SK-N-SH treated with all-trans-retinoic acid at 6 μM for 48 hours (cell line): Measurements from ENCODE around the gene KCNIP4.

Experiments used
- BACH2 ChIP-seq: fragments of 250-450 bp; sonication (Bioruptor Pico); IDR thresholded peaks from 2 replicates; pipeline ENCODE4 v1.9.0; 2021; ENCODE audit warnings: mild to moderate bottlenecking, borderline replicate concordance
- ESRRG ChIP-seq: fragments of 250-450 bp; sonication (Bioruptor Pico); IDR thresholded peaks from 2 replicates; pipeline ENCODE4 v1.6.1; 2021; ENCODE audit warnings: mild to moderate bottlenecking
- GLIS3 ChIP-seq: fragments of 250-450 bp; sonication (Bioruptor Pico); IDR thresholded peaks from 2 replicates; pipeline ENCODE4 v1.5.0; 2020; ENCODE audit warnings: mild to moderate bottlenecking, moderate library complexity
- TOX ChIP-seq: fragments of 250-450 bp; sonication (Bioruptor Pico); IDR thresholded peaks from 2 replicates; pipeline ENCODE4 v1.8.0; 2021; ENCODE audit warnings: mild to moderate bottlenecking, moderate library complexity, borderline replicate concordance
- ZFP3 ChIP-seq: fragments of 250-450 bp; sonication (Bioruptor Pico); IDR thresholded peaks from 2 replicates; pipeline ENCODE4 v1.5.0; 2020; ENCODE audit warnings: mild to moderate bottlenecking, moderate library complexity
- ZFP30 ChIP-seq: fragments of 450-650 bp; formaldehyde crosslinking; IDR thresholded peaks from 2 replicates; pipeline ENCODE4 v1.5.0; 2022; ENCODE audit warnings: mild to moderate bottlenecking, moderate library complexity
- TF ChIP-seq, protein P1 (sequence below): fragments of 250-450 bp; sonication (Bioruptor Pico); IDR thresholded peaks from 2 replicates; pipeline ENCODE4 v1.8.0; 2020; ENCODE audit warnings: mild to moderate bottlenecking, moderate library complexity, borderline replicate concordance

DNA sequence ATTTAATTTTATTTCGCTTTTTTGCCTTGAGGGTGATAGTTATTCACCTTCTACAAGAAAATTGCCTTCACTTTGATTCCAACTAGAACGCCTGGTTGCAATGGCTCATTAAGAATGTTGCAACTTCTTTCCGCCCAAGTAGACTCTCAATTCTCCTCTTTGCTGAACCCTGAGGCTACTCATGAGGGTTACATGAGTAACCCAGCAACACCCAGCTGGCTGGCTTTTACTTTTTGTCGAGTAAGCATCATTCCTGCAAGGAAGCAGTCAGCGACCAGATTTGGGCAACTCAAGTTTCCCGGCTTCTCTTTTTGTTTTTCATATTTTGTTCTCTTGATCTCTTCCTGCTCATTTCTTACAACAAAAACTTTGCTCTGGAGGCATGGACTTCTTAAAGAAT lies 752.9 kb downstream of the KCNIP4 start:
- TF ChIP-seq GLIS3 (CRISPR knock-in tag): no peak
- TF ChIP-seq, protein P1, sequence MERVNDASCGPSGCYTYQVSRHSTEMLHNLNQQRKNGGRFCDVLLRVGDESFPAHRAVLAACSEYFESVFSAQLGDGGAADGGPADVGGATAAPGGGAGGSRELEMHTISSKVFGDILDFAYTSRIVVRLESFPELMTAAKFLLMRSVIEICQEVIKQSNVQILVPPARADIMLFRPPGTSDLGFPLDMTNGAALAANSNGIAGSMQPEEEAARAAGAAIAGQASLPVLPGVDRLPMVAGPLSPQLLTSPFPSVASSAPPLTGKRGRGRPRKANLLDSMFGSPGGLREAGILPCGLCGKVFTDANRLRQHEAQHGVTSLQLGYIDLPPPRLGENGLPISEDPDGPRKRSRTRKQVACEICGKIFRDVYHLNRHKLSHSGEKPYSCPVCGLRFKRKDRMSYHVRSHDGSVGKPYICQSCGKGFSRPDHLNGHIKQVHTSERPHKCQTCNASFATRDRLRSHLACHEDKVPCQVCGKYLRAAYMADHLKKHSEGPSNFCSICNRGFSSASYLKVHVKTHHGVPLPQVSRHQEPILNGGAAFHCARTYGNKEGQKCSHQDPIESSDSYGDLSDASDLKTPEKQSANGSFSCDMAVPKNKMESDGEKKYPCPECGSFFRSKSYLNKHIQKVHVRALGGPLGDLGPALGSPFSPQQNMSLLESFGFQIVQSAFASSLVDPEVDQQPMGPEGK: no peak
- no peak for TF ChIP-seq ZFP30 (CRISPR knock-in tag)
- no peak for TF ChIP-seq ZFP3 (CRISPR knock-in tag)
- no peak for TF ChIP-seq ESRRG
- no peak for TF ChIP-seq TOX (CRISPR knock-in tag)
- TF ChIP-seq BACH2 (CRISPR knock-in tag): no peak
